AG04450 (cell line): Measurements from ENCODE around the gene HOXA2. TPM values are rescaled to one million over a fixed set of nuclear protein-coding genes. Genes with fewer than 3 reads are reported as not detected.

Experiments
- CTCF ChIA-PET: fragments of 300-600, 350-600 bp; formaldehyde crosslinking; extraction: SDS; loops from one replicate; lab custom pipeline; 2022; ENCODE audit warnings: antibody characterized with exemption, inconsistent platforms; lab: Charles Lee
- POLR2A ChIA-PET: fragments of 350-600 bp; formaldehyde crosslinking; extraction: SDS; loops from one replicate; lab custom pipeline; 2021; ENCODE audit warnings: antibody characterized with exemption, inconsistent platforms; lab: Yijun Ruan, JAX
- DNase-seq: peaks from one replicate; pipeline ENCODE4 v3.0.0-alpha.2; 2011; ENCODE audit warnings: low read depth, low spot score
- H3K27ac ChIP-seq: one replicate; pipeline ENCODE4 v1.5.1; 2012; ENCODE audit warnings: low read depth, low read length, control low read depth
- H3K27me3 ChIP-seq: one replicate; pipeline ENCODE4 v1.6.0; 2012; ENCODE audit warnings: low read length; ENCODE audit not compliant: control insufficient read depth, insufficient read depth
- H3K4me3 ChIP-seq: 2 replicates; pipeline ENCODE4 v1.5.1; 2011; ENCODE audit warnings: mild to moderate bottlenecking, low read depth, low read length, control low read depth
- H3K9me3 ChIP-seq: 2 replicates; pipeline ENCODE4 v1.5.1; 2012; ENCODE audit warnings: low read length; ENCODE audit not compliant: control insufficient read depth, insufficient read depth
- CTCF ChIP-seq: IDR thresholded peaks from 2 replicates; pipeline ENCODE4 v1.5.1; 2011; ENCODE audit warnings: low read depth, low read length, control low read depth, inconsistent platforms
- polyA plus RNA-seq: library from polyadenylated mRNA; depleted of rRNA; stranded (reverse); fragments of >200 nt; gene quantifications from 2 replicates; pipeline ENCODE4 v1.2.3, GENCODE V29; 2011

The HOXA2 gene
- polyA plus RNA-seq, 1 experiment, result 4.1 TPM

- ChIA-PET CTCF (interaction anchor here (1.1 kb wide), 1 partner anchor 400 kb away, joined by 3 read pairs; no protein-coding TSS in a partner anchor), POLR2A (no interaction called here)
- TF ChIP-seq CTCF, result no peak
- no peak overlapping the region for H3K4me3 ChIP-seq
- H3K27me3 ChIP-seq, result no peaks in the 10 kb centered on the region
- no peak overlapping the region for H3K27ac ChIP-seq
- H3K9me3 ChIP-seq, result no peaks in the 10 kb centered on the region
- DNase-seq, result no peak
Observed at GRCh38 chr7:27082171-27082570, 20.3 kb downstream of the HOXA2 start.

- TF ChIP-seq CTCF, result no peak
- Histone ChIP-seq H3K27me3 (no peaks in the 10 kb centered on the region), H3K4me3 (no peak overlapping the region), H3K27ac (no peak overlapping the region), H3K9me3 (no peaks in the 10 kb centered on the region)
- no peak for DNase-seq
- ChIA-PET POLR2A (no interaction called here), CTCF (interaction anchor here (1.4 kb wide), 1 partner anchor 13 kb away, joined by 3 read pairs; no protein-coding TSS in a partner anchor)
Observed at GRCh38 chr7:27080844-27081436, 21.5 kb downstream of the HOXA2 start.

GRCh38 chr7:27079234-27079975 is 23.1 kb downstream of the HOXA2 start:
- DNase-seq, result no peak
- H3K9me3 ChIP-seq, result no peaks in the 10 kb centered on the region
- ChIA-PET POLR2A (no interaction called here), CTCF (no interaction called here)
- H3K27ac ChIP-seq, result no peak overlapping the region
- no peak overlapping the region for H3K4me3 ChIP-seq
- no peak for TF ChIP-seq CTCF
- no peaks in the 10 kb centered on the region for H3K27me3 ChIP-seq

GRCh38 chr7:27078616-27079233 is 23.8 kb downstream of the HOXA2 start:
- POLR2A ChIA-PET, result no interaction called here
- H3K27me3 ChIP-seq, result no peaks in the 10 kb centered on the region
- CTCF ChIA-PET, result no interaction called here

More at GRCh38 chr7:27078616-27079233, 23.8 kb downstream of the HOXA2 start:
- no peak for TF ChIP-seq CTCF
- Histone ChIP-seq H3K27ac (no peak overlapping the region), H3K9me3 (no peaks in the 10 kb centered on the region), H3K4me3 (no peak overlapping the region)
- no peak for DNase-seq
